Hepatocyte (in vitro differentiated cells): ENCODE measurements around the gene COX6B1.

ENCODE experiments used
- EZH2 ChIP-seq: fragments of 200-600 bp; sonication (generic); IDR thresholded peaks from 2 replicates; pipeline ENCODE4 v1.6.1; 2016; ENCODE audit warnings: antibody characterized with exemption, mild to moderate bottlenecking, borderline replicate concordance
- EZH2phosphoT487 ChIP-seq: fragments of 200-600 bp; sonication (generic); IDR thresholded peaks from one replicate; pipeline ENCODE4 v1.6.1; 2018; ENCODE audit warnings: antibody characterized with exemption, mild to moderate bottlenecking, low read depth, moderate library complexity; ENCODE audit not compliant: unreplicated experiment, severe bottlenecking
- TF ChIP-seq, protein P1 (sequence below): fragments of 200-600 bp; sonication (generic); IDR thresholded peaks from 2 replicates; pipeline ENCODE4 v1.5.1; 2016; ENCODE audit warnings: antibody characterized with exemption, mild to moderate bottlenecking; ENCODE audit not compliant: poor library complexity

GRCh38 chr19:35633727-35634440 is 14.2 kb upstream of the COX6B1 start:
- TF ChIP-seq, protein P1, sequence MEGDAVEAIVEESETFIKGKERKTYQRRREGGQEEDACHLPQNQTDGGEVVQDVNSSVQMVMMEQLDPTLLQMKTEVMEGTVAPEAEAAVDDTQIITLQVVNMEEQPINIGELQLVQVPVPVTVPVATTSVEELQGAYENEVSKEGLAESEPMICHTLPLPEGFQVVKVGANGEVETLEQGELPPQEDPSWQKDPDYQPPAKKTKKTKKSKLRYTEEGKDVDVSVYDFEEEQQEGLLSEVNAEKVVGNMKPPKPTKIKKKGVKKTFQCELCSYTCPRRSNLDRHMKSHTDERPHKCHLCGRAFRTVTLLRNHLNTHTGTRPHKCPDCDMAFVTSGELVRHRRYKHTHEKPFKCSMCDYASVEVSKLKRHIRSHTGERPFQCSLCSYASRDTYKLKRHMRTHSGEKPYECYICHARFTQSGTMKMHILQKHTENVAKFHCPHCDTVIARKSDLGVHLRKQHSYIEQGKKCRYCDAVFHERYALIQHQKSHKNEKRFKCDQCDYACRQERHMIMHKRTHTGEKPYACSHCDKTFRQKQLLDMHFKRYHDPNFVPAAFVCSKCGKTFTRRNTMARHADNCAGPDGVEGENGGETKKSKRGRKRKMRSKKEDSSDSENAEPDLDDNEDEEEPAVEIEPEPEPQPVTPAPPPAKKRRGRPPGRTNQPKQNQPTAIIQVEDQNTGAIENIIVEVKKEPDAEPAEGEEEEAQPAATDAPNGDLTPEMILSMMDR: no peak
- no peak for TF ChIP-seq EZH2
- no peak for TF ChIP-seq EZH2phosphoT487
